A549 (cell line): Measurements from ENCODE around the gene MAN2A2. TPM values are rescaled to one million over a fixed set of nuclear protein-coding genes. Genes with fewer than 3 reads are reported as not detected.
A peak's percentile ranks its signal among the peaks of the same experiment; 100 is the strongest.

Experiments used
- ATAC-seq, 2 experiments: fragments of 200-7000 bp in 1 of 2; fragments of >200 bp in 1 of 2; cut with Nextera tagmentation in 1 of 2; cut with Tn5 transposase in 1 of 2; 3 replicates each; pipeline versions ENCODE4 v1.8.0 to v1.9.1; 2018 to 2020; ENCODE audit warnings: mild to moderate bottlenecking in 1 of 2, moderate library complexity in 1 of 2
- CTCF ChIA-PET: fragments of 300-600 bp; sonication (Branson Sonifier 250); formaldehyde crosslinking; extraction: SDS; loops from one replicate; lab custom pipeline; 2021; ENCODE audit warnings: antibody characterized with exemption, inconsistent platforms; lab: Yijun Ruan, JAX
- POLR2A ChIA-PET: fragments of 350-600 bp; formaldehyde crosslinking; extraction: SDS; loops from one replicate; lab custom pipeline; 2021; ENCODE audit warnings: antibody characterized with exemption, inconsistent platforms; lab: Yijun Ruan, JAX
- DNase-seq, 2 experiments: peaks; one replicate each; pipeline versions ENCODE4 v3.0.0 to v3.0.0-alpha.2; 2011 to 2016; ENCODE audit warnings: low read depth in 1 of 2, low spot score in 1 of 2
- FAIRE-seq: peaks from 2 replicates; lab custom pipeline; 2011; peaks lifted over from hg19 to GRCh38; lab: Jason Lieb, UNC
- H3K27ac ChIP-seq, 2 experiments: fragments of >200 bp; sonication (Bioruptor Twin); formaldehyde crosslinking; 3 replicates each; pipeline ENCODE4 v1.5.1; 2016 to 2017
- H3K4me1 ChIP-seq: fragments of >200 bp; sonication (Bioruptor Twin); formaldehyde crosslinking; 3 replicates; pipeline ENCODE4 v1.6.1; 2016
- H3K4me2 ChIP-seq: fragments of >200 bp; sonication (Bioruptor Twin); formaldehyde crosslinking; 3 replicates; pipeline ENCODE4 v1.6.1; 2016
- H3K4me3 ChIP-seq: fragments of >200 bp; sonication (Bioruptor Twin); formaldehyde crosslinking; 3 replicates; pipeline ENCODE4 v1.5.1; 2016
- H3K9me3 ChIP-seq: fragments of >200 bp; sonication (Bioruptor Twin); formaldehyde crosslinking; 3 replicates; pipeline ENCODE4 v1.6.1; 2016
- CEBPB ChIP-seq, 2 experiments: fragments of >200 bp in 1 of 2; sonication (Bioruptor Twin) in 1 of 2; formaldehyde crosslinking in 1 of 2; IDR thresholded peaks; 2 replicates each; pipeline ENCODE4 v1.6.1; 2012 to 2016
- CHD4 ChIP-seq: fragments of 200-600 bp; sonication (generic); IDR thresholded peaks from 2 replicates; pipeline ENCODE4 v1.6.1; 2016; ENCODE audit warnings: antibody characterized with exemption, mild to moderate bottlenecking, borderline replicate concordance
- EP300 ChIP-seq, 2 experiments: fragments of >200 bp; sonication (Bioruptor Twin); formaldehyde crosslinking; IDR thresholded peaks; 2 replicates in 1 of 2; 3 replicates in 1 of 2; pipeline ENCODE4 v1.6.1; 2016 to 2017
- FOSL2 ChIP-seq, 2 experiments: fragments of 450-650 bp in 1 of 2; fragments of >200 bp in 1 of 2; sonication (Bioruptor Twin) in 1 of 2; formaldehyde crosslinking; IDR thresholded peaks; 2 replicates each; pipeline versions ENCODE4 v1.5.0 to v1.6.1; 2016 to 2020; ENCODE audit warnings: mild to moderate bottlenecking in 1 of 2, moderate library complexity in 1 of 2
- GATA3 ChIP-seq: IDR thresholded peaks from 2 replicates; pipeline ENCODE4 v1.6.1; 2012; ENCODE audit warnings: borderline replicate concordance
- HOXA7 ChIP-seq: fragments of 250-450 bp; sonication (Bioruptor Pico); IDR thresholded peaks from 2 replicates; pipeline ENCODE4 v1.5.0; 2020; ENCODE audit warnings: mild to moderate bottlenecking, moderate library complexity
- HOXB13 ChIP-seq: fragments of 250-450 bp; sonication (Bioruptor Pico); IDR thresholded peaks from 2 replicates; pipeline ENCODE4 v1.5.0; 2020; ENCODE audit warnings: low read depth, mild to moderate bottlenecking, moderate library complexity
- JUN ChIP-seq, 2 experiments: fragments of >200 bp; sonication (Bioruptor Twin); formaldehyde crosslinking; IDR thresholded peaks; 2 replicates in 1 of 2; 3 replicates in 1 of 2; pipeline ENCODE4 v1.6.1; 2016 to 2017
- JUNB ChIP-seq: fragments of >200 bp; sonication (Bioruptor Twin); formaldehyde crosslinking; IDR thresholded peaks from 2 replicates; pipeline ENCODE4 v1.6.1; 2016
- MAFK ChIP-seq: fragments of 450-650 bp; IDR thresholded peaks from 2 replicates; pipeline ENCODE4 v1.6.1; 2014; ENCODE audit not compliant: partially characterized antibody
- POLR2AphosphoS2 ChIP-seq: conservative IDR thresholded peaks from 2 replicates; pipeline ENCODE4 v1.6.1; 2012; ENCODE audit warnings: low read length, improper control_type of control experiment, inconsistent platforms
- RAD21 ChIP-seq, 2 experiments: fragments of >200 bp in 1 of 2; sonication (Bioruptor Twin) in 1 of 2; formaldehyde crosslinking in 1 of 2; IDR thresholded peaks in 1 of 2; conservative IDR thresholded peaks in 1 of 2; 2 replicates in 1 of 2; 3 replicates in 1 of 2; pipeline ENCODE4 v1.6.1; 2012 to 2018; ENCODE audit warnings: inconsistent platforms in 1 of 2
- RARB ChIP-seq: fragments of 250-450 bp; sonication (Bioruptor Pico); IDR thresholded peaks from 2 replicates; pipeline ENCODE4 v1.8.0; 2021; ENCODE audit warnings: mild to moderate bottlenecking, moderate library complexity
- RCOR1 ChIP-seq: fragments of 150-350 bp; IDR thresholded peaks from 2 replicates; pipeline ENCODE4 v1.6.1; 2014; ENCODE audit warnings: antibody characterized with exemption, low read length, low read depth
- SMC3 ChIP-seq: fragments of >200 bp; sonication (Bioruptor Twin); formaldehyde crosslinking; IDR thresholded peaks from 3 replicates; pipeline ENCODE4 v1.6.1; 2018; ENCODE audit warnings: inconsistent platforms
- TP53 ChIP-seq: fragments of 250-450 bp; sonication (Bioruptor Pico); IDR thresholded peaks from 2 replicates; pipeline ENCODE4 v1.5.0; 2021; ENCODE audit warnings: mild to moderate bottlenecking, moderate library complexity
- WGBS: methylation state at CpG from one replicate; pipeline ENCODE4 v1.1.6; 2017; ENCODE audit errors: missing lambda C conversion rate; 5-methylcytosine and 5-hydroxymethylcytosine counted together
- polyA plus RNA-seq, 4 experiments: library from polyadenylated mRNA; depleted of rRNA in 3 of 4; stranded (reverse); fragments of >200 nt; fragmentation: RNase III in 1 of 4; extraction: RNeasy Plus Mini Kit Qiagen cat#74134 plus additional on column Dnase treatment in 1 of 4; gene quantifications; 2 replicates in 3 of 4; 3 replicates in 1 of 4; pipeline ENCODE4 v1.2.3, GENCODE V29; 2011 to 2017
- TF ChIP-seq, protein P1 (sequence below): fragments of >200 bp; sonication (Bioruptor Twin); formaldehyde crosslinking; IDR thresholded peaks from 2 replicates; pipeline ENCODE4 v1.6.1; 2016
- TF ChIP-seq, protein P2 (sequence below): IDR thresholded peaks from 2 replicates; pipeline ENCODE4 v1.6.1; 2012; ENCODE audit warnings: low read depth, borderline replicate concordance
- TF ChIP-seq, protein P3 (sequence below): fragments of >200 bp; sonication (Bioruptor Twin); formaldehyde crosslinking; IDR thresholded peaks from 3 replicates; pipeline ENCODE4 v1.6.1; 2016
- TF ChIP-seq, protein P4 (sequence below): fragments of 450-650 bp; IDR thresholded peaks from 2 replicates; pipeline ENCODE4 v1.6.1; 2014; ENCODE audit warnings: antibody characterized with exemption
- TF ChIP-seq, protein P5 (sequence below): IDR thresholded peaks from 2 replicates; pipeline ENCODE4 v1.6.1; 2012
- TF ChIP-seq, protein P6 (sequence below): IDR thresholded peaks from 2 replicates; pipeline ENCODE4 v1.6.1; 2012

MAN2A2 gene
- polyA plus RNA-seq, 2 of the 4 experiments (the other 2 are of a cell fraction), result 22.0 to 32.6 TPM

DNA sequence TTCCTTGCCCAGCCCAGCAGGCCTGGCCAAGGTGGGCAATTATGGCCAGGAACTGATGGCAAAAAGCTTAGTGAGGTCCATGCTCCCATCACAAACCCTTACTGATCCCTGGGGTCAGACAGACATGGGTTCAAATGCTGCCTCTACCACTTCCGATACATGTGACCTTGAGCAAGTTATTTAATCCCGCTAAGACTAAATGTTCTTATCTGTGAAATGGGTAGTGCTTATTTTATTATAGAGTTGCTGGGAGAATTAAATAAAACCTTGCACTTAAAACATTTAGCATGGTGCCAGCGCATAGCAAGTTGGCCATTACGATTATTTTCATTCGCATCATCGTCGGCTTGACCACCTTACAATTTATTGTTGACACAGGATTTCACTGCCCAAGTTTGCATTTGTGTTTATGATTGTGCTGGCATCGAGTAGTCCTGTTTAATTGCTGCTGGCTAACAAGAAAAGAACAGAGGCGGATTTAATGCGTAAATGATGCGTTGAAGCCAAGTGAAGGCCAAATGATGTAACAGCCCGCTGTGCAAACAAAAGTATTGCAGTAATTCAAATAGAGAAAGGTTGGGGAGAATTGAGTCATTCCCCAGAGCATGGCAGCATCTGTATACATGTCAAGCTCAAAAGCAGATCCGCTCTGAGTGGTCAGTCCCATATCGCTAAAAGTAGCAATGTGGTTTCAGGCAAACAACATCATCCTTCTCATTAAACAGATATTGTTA is 42.0 kb upstream of the MAN2A2 start:
- H3K27ac ChIP-seq, result peak overlapping the region; percentile 59 to 80
- no peaks in the 10 kb centered on the region for H3K9me3 ChIP-seq
- H3K4me3 ChIP-seq, result no peak overlapping the region
- 0 out of 2 replicates have a peak, but pooled peaks have one; percentile 18 for TF ChIP-seq HOXB13 (CRISPR knock-in tag)
- TF ChIP-seq, protein P1, sequence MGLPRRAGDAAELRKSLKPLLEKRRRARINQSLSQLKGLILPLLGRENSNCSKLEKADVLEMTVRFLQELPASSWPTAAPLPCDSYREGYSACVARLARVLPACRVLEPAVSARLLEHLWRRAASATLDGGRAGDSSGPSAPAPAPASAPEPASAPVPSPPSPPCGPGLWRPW, result peak; percentile 98
- TF ChIP-seq TP53 (CRISPR knock-in tag), result no peak
- TF ChIP-seq, protein P2, sequence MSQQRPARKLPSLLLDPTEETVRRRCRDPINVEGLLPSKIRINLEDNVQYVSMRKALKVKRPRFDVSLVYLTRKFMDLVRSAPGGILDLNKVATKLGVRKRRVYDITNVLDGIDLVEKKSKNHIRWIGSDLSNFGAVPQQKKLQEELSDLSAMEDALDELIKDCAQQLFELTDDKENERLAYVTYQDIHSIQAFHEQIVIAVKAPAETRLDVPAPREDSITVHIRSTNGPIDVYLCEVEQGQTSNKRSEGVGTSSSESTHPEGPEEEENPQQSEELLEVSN, result 0 out of 2 replicates have a peak, but pooled peaks have one; percentile 37
- TF ChIP-seq CHD4, result no peak
- TF ChIP-seq CEBPB (IDR thresholded peaks at IDR 0.05), result peak; percentile 99 to 100
- TF ChIP-seq FOSL2 (IDR thresholded peaks at IDR 0.05), result peak; percentile 89
- peak; percentile 95 for TF ChIP-seq FOSL2 (CRISPR knock-in tag; IDR thresholded peaks at IDR 0.05)
- TF ChIP-seq RARB (CRISPR knock-in tag), result 0 out of 2 replicates have a peak, but pooled peaks have one; percentile 44
- TF ChIP-seq, protein P3, sequence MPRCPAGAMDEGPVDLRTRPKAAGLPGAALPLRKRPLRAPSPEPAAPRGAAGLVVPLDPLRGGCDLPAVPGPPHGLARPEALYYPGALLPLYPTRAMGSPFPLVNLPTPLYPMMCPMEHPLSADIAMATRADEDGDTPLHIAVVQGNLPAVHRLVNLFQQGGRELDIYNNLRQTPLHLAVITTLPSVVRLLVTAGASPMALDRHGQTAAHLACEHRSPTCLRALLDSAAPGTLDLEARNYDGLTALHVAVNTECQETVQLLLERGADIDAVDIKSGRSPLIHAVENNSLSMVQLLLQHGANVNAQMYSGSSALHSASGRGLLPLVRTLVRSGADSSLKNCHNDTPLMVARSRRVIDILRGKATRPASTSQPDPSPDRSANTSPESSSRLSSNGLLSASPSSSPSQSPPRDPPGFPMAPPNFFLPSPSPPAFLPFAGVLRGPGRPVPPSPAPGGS, result peak; percentile 98; the same call in 2 of the 3 replicates
- peak; percentile 40; the same call in 1 of the 3 replicates for TF ChIP-seq SMC3
- TF ChIP-seq POLR2AphosphoS2, result no peak
- peak in 1 of 2 experiments; percentile 28; a peak in 4 of 5 replicates for TF ChIP-seq RAD21 (conservative IDR thresholded peaks at IDR 0.05 in 1 of 2, IDR thresholded peaks at IDR 0.05 in 1 of 2)
- TF ChIP-seq, protein P4, sequence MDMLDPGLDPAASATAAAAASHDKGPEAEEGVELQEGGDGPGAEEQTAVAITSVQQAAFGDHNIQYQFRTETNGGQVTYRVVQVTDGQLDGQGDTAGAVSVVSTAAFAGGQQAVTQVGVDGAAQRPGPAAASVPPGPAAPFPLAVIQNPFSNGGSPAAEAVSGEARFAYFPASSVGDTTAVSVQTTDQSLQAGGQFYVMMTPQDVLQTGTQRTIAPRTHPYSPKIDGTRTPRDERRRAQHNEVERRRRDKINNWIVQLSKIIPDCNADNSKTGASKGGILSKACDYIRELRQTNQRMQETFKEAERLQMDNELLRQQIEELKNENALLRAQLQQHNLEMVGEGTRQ, result no peak
- TF ChIP-seq HOXA7 (CRISPR knock-in tag), result no peak
- TF ChIP-seq, protein P5, sequence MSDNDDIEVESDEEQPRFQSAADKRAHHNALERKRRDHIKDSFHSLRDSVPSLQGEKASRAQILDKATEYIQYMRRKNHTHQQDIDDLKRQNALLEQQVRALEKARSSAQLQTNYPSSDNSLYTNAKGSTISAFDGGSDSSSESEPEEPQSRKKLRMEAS, result peak; percentile 95
- TF ChIP-seq EP300 (IDR thresholded peaks at IDR 0.05), result peak; percentile 88 to 89; a peak in 3 of 5 replicates
- TF ChIP-seq GATA3, result peak; percentile 92
- peak; percentile 89 for TF ChIP-seq JUNB
- TF ChIP-seq, protein P6, sequence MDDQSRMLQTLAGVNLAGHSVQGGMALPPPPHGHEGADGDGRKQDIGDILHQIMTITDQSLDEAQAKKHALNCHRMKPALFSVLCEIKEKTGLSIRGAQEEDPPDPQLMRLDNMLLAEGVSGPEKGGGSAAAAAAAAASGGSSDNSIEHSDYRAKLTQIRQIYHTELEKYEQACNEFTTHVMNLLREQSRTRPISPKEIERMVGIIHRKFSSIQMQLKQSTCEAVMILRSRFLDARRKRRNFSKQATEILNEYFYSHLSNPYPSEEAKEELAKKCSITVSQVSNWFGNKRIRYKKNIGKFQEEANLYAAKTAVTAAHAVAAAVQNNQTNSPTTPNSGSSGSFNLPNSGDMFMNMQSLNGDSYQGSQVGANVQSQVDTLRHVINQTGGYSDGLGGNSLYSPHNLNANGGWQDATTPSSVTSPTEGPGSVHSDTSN, result peak; percentile 50; the same call in 1 of the 2 replicates
- TF ChIP-seq JUN (IDR thresholded peaks at IDR 0.05), result peak; percentile 95 to 96
- POLR2A ChIA-PET, result interaction anchor here (0.7 to 1.1 kb wide), 2 partner anchors 9 to 28 kb away, joined by 4 to 5 read pairs; no protein-coding TSS in a partner anchor
- DNase-seq, result peak; percentile 92 to 95
- H3K4me2 ChIP-seq, result peak overlapping the region; percentile 74
- ATAC-seq, result peak; percentile 76 to 86
- FAIRE-seq, result peak; percentile 97
- WGBS, result 25% methylated on average over 14 of the region's 14 CpGs
- peaks cover 56% of the 10 kb centered on the region for H3K4me1 ChIP-seq
- CTCF ChIA-PET, result interaction anchor here (0.6 to 4.4 kb wide), 5 partner anchors 12 to 46 kb away, joined by 3 to 20 read pairs (median 4); partner anchors contain the start of gene FES

DNA sequence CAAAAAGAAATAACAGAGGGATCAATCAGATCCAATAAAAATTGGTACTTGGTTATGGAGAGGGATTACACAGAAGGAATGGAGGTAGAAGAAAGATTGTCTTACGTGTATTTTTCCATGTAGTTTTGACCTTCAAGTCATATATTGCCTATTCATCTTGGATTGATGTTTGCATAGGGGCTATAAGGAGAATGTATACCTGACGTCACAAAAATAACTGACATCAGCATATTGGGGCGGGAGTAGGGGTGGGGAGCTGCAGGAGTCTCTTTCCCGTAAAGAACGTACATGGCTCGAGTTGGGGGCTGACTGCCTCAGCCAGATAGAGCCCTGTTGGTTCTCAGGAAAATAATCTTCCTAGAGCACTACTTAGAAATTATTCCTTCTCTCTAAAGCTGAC is 40.6 kb upstream of the MAN2A2 start:
- peak overlapping the region; percentile 44; the same call in 2 of the 3 replicates for H3K4me2 ChIP-seq
- peak overlapping the region; percentile 59 to 76; a peak in 5 of 6 replicates for H3K27ac ChIP-seq
- no peak for ATAC-seq
- no peaks in the 10 kb centered on the region for H3K9me3 ChIP-seq
- WGBS, result 88% methylated on average over 6 of the region's 6 CpGs
- no peak overlapping the region for H3K4me3 ChIP-seq
- H3K4me1 ChIP-seq, result peaks cover 65% of the 10 kb centered on the region
- CTCF ChIA-PET, result interaction anchor here (1.0 to 6.8 kb wide), 2 partner anchors 9 to 23 kb away, joined by 3 to 59 read pairs; no protein-coding TSS in a partner anchor
- no peak for DNase-seq
- TF ChIP-seq MAFK (peak; percentile 73), RCOR1 (no peak)
- FAIRE-seq, result no peak
- POLR2A ChIA-PET, result no interaction called here
